Gastrocnemius medialis (tissue), 4 donors: ENCODE measurements around the gene AP1S3.

ENCODE experiments used
- CTCF ChIP-seq, 5 experiments: fragments of 450-650 bp in 3 of 5; fragments of 200-600 bp in 2 of 5; sonication (generic) in 2 of 5; IDR thresholded peaks in 4 of 5; conservative IDR thresholded peaks in 1 of 5; 1 replicate in 4 of 5; 2 replicates in 1 of 5; pipeline ENCODE4 v1.5.1; 2016 to 2019; ENCODE audit warnings: antibody characterized with exemption in 5 of 5, mild to moderate bottlenecking in 3 of 5, moderate library complexity in 3 of 5
- POLR2A ChIP-seq, 2 donors: fragments of 450-650 bp; IDR thresholded peaks; one replicate each; pipeline ENCODE4 v1.6.1; 2017; ENCODE audit warnings: antibody characterized with exemption in 2 of 2, mild to moderate bottlenecking in 2 of 2, moderate library complexity in 2 of 2

GRCh38 chr2:223788826-223789225 is 48.6 kb downstream of the AP1S3 start:
- TF ChIP-seq CTCF (IDR thresholded peaks at IDR 0.05 in 4 of 5, conservative IDR thresholded peaks at IDR 0.05 in 1 of 5) (no peak), POLR2A (IDR thresholded peaks at IDR 0.05) (no peak)
